ENCODE measurements around the gene DISP2.

Gene DISP2

GRCh38 chr15:40365624-40366456, 7.8 kb downstream of the DISP2 start:
- FAIRE-seq, result no peak

GRCh38 chr15:40366457-40367370, 8.7 kb downstream of the DISP2 start:
- no peak for FAIRE-seq

DNA sequence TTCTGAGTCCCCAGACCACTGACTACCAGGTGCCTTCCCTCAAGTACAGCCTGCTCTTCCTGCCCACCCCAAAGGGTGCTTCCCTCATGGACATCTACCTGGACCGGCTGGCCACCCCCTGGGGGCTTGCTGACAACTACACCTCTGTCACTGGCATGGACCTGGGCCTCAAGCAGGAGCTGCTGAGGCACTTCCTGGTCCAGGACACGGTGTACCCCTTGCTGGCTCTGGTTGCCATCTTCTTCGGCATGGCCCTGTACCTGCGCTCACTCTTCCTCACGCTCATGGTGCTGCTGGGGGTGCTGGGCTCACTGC, 9.3 kb downstream of the DISP2 start:
- no peak for FAIRE-seq

DNA sequence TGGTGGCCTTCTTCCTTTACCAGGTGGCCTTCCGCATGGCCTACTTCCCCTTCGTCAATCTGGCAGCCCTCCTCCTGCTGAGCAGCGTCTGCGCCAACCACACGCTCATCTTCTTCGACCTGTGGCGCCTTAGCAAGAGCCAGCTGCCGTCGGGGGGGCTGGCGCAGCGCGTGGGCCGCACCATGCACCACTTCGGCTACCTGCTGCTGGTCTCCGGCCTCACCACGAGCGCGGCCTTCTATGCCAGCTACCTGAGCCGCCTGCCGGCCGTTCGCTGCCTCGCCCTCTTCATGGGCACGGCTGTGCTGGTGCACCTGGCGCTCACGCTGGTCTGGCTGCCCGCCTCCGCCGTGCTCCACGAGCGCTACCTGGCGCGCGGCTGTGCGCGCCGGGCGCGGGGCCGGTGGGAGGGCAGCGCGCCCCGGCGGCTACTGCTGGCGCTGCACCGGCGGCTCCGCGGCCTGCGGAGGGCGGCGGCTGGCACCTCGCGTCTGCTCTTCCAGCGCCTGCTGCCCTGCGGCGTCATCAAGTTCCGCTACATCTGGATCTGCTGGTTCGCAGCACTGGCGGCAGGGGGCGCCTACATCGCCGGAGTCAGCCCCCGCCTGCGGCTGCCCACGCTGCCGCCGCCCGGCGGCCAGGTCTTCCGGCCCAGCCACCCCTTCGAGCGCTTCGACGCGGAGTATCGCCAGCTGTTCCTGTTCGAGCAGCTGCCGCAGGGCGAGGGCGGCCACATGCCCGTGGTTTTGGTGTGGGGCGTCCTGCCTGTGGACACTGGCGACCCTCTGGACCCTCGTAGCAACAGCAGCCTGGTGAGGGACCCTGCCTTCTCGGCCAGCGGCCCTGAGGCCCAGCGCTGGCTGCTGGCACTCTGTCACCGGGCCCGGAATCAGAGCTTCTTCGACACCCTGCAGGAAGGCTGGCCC, 9.9 kb downstream of the DISP2 start:
- no peak for FAIRE-seq

DNA sequence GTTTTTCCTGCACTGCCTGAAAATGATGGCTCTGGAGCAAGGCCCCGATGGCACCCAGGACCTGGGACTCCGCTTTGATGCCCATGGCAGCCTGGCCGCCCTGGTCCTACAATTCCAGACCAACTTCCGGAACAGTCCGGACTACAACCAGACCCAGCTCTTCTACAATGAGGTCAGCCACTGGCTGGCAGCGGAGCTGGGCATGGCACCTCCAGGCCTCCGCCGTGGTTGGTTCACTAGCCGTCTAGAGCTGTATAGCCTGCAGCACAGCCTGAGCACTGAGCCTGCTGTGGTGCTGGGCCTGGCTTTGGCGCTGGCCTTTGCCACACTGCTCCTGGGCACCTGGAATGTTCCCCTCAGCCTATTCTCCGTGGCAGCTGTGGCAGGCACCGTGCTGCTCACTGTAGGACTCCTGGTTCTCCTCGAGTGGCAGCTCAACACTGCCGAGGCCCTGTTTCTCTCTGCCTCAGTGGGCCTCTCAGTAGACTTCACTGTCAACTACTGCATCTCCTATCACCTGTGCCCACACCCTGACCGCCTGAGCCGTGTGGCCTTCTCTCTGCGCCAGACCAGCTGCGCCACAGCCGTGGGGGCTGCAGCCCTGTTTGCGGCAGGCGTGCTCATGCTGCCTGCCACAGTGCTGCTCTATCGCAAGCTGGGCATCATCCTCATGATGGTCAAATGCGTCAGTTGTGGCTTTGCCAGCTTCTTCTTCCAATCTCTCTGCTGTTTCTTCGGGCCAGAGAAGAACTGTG, 10.9 kb downstream of the DISP2 start:
- FAIRE-seq, result no peak

DNA sequence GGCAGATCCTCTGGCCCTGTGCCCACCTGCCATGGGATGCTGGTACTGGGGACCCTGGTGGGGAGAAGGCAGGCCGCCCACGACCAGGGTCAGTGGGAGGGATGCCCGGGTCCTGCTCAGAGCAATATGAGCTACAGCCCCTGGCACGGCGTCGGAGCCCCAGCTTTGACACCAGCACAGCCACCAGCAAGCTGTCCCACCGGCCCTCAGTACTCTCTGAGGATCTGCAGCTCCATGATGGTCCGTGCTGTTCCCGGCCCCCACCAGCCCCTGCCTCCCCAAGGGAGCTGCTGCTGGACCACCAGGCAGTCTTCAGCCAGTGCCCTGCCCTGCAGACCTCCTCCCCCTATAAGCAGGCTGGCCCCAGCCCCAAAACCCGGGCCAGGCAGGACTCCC, 11.5 kb downstream of the DISP2 start:
- FAIRE-seq, result no peak

- no peak for FAIRE-seq
These were observed 12.0 kb downstream of the DISP2 start for GRCh38 chr15:40369971-40370370.

DNA sequence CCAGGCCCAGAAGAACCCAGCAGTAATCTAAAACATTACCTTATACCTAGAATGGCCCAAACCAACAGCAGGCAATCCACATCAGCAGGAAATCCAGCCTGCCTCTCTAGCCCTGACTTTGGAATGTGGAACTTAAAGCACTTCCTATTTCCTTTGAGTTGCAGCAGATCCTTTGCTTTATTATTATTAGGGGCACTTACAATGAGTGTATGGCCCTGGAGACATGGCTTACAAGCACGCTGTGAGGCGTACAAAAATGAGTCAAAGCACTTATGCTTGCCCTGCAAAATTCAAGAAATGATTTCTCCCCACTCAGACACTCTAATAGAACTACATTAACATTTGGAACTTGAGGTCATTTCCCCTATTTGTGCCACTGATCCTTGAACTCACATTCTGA, 15.0 kb downstream of the DISP2 start:
- FAIRE-seq, result no peak

- no peak for FAIRE-seq
These were observed 19.6 kb downstream of the DISP2 start for GRCh38 chr15:40377606-40378005.

DNA sequence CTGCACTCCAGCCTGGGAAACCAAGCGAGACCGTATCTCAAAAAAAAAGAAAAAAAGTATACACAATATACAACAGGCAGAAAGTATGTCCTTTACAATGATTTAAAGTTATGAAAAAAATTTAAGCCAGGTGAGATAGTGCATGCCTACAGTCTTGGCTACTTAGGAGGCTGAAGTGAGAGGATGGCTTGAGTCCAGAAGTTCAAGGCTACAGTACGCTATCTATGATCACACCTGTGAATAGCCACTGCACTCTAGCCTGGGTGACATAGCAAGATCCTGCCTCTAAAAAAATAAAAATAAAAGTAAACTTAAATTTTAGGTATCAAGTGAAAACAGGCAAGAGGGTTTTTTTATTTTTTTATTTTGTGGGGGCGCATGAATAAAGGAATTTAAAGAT, 21.4 kb downstream of the DISP2 start:
- FAIRE-seq, result no peak

DNA sequence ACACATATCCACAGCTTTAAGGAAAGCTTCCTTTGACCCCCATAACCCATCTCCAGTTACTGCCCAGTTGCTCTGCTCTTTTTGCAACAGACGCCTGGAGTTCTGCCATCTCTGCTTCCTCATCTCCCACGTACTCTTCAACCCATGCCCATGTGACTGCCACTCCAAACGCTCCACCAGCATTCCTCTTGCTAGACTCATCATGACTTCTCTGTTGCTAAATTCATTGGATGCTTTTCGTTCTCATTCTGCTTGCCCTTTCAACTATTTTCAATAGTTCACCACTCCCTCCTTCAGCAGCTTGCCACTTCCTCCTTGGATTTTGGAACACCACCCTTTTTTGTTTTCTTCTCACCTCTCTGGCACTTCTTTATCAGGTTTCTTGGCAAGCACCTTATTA, 21.8 kb downstream of the DISP2 start:
- no peak for FAIRE-seq

DNA sequence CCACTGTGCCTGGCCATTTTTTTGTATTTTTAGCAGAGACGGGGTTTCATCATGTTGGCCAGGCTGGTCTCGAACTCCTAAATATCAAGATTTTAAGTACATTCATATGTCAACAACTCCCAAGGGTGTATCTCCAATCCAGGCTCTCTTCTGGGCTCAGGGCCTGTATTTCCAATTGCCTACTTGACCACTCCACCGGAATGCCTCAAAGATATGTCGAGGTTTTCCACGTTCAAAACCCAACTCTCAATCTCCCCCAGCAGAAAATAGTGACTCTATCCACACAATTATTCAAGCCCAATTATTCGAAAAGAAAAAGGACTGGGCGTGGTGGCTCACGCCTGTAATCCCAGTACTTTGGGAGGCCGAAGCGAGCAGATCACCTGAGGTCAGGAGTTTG, 22.6 kb downstream of the DISP2 start:
- FAIRE-seq, result no peak

GRCh38 chr15:40381818-40382529, 24.0 kb downstream of the DISP2 start:
- no peak for FAIRE-seq

- FAIRE-seq, result peak; percentile 71
These were observed 24.8 kb downstream of the DISP2 start, which contains the start of gene KNSTRN for GRCh38 chr15:40382580-40383456. Gene KNSTRN, plus strand, starts transcription at chr15:40382721. Its CDS starts 115 bp downstream, at chr15:40382836.

GRCh38 chr15:40386480-40386879, 28.5 kb downstream of the DISP2 start:
- FAIRE-seq, result no peak

- no peak for FAIRE-seq
These were observed 31.2 kb downstream of the DISP2 start for GRCh38 chr15:40388941-40389823.

GRCh38 chr15:40389824-40390595, 32.0 kb downstream of the DISP2 start:
- FAIRE-seq, result no peak
